GM12891 (cell line): Measurements from ENCODE around the gene SSTR1.

Experiments
- DNase-seq: peaks from one replicate; pipeline ENCODE4 v3.0.0; 2011; ENCODE audit warnings: low spot score; ENCODE audit not compliant: insufficient read length
- FAIRE-seq: peaks from 2 replicates; lab custom pipeline; 2011; peaks lifted over from hg19 to GRCh38; lab: Jason Lieb, UNC
- PAX5 ChIP-seq: IDR thresholded peaks from 2 replicates; pipeline ENCODE4 v1.6.1; 2011; ENCODE audit warnings: low read length, moderate library complexity, mild to moderate bottlenecking; ENCODE audit not compliant: insufficient read depth, severe bottlenecking
- POLR2A ChIP-seq: IDR thresholded peaks from 2 replicates; pipeline ENCODE4 v1.6.1; 2011; ENCODE audit warnings: low read depth, low read length, control low read depth
- POLR2AphosphoS5 ChIP-seq: IDR thresholded peaks from 2 replicates; pipeline ENCODE4 v1.6.1; 2011; ENCODE audit warnings: low read depth, low read length, control low read depth
- POU2F2 ChIP-seq: IDR thresholded peaks from 2 replicates; pipeline ENCODE4 v1.6.1; 2011; ENCODE audit warnings: low read depth, mild to moderate bottlenecking, control low read depth, low read length, moderate library complexity
- SPI1 ChIP-seq: IDR thresholded peaks from 2 replicates; pipeline ENCODE4 v1.6.1; 2011; ENCODE audit warnings: low read depth, low read length, control low read depth
- TAF1 ChIP-seq: IDR thresholded peaks from 2 replicates; pipeline ENCODE4 v1.6.1; 2011; ENCODE audit warnings: low read depth, low read length, control low read depth

SSTR1 gene

GRCh38 chr14:38209572-38210557 is 2.2 kb downstream of the SSTR1 start:
- no peak for FAIRE-seq
- TF ChIP-seq POLR2AphosphoS5 (no peak), TAF1 (no peak), POU2F2 (no peak), POLR2A (no peak), PAX5 (no peak), SPI1 (no peak)
- DNase-seq: no peak

- no peak for FAIRE-seq
- TF ChIP-seq POLR2A (no peak), SPI1 (no peak), PAX5 (no peak), POLR2AphosphoS5 (no peak), POU2F2 (no peak), TAF1 (no peak)
- no peak for DNase-seq
Measured at GRCh38 chr14:38210587-38211216, 3.0 kb downstream of the SSTR1 start.

- no peak for DNase-seq
- no peak for FAIRE-seq
- no peak for TF ChIP-seq SPI1
- no peak for TF ChIP-seq PAX5
- TF ChIP-seq POU2F2: no peak
- no peak for TF ChIP-seq TAF1
- TF ChIP-seq POLR2AphosphoS5: no peak
- TF ChIP-seq POLR2A: no peak
Measured at GRCh38 chr14:38211255-38211735, 3.6 kb downstream of the SSTR1 start.

GRCh38 chr14:38212111-38212510 is 4.4 kb downstream of the SSTR1 start:
- no peak for FAIRE-seq
- no peak for DNase-seq
- TF ChIP-seq PAX5 (no peak), POLR2A (no peak), POLR2AphosphoS5 (no peak), TAF1 (no peak), SPI1 (no peak), POU2F2 (no peak)

- FAIRE-seq (no peak), DNase-seq (no peak)
- TF ChIP-seq PAX5 (no peak), TAF1 (no peak), POLR2A (no peak), SPI1 (no peak), POU2F2 (no peak), POLR2AphosphoS5 (no peak)
Measured at GRCh38 chr14:38213001-38213400, 5.3 kb downstream of the SSTR1 start.

GRCh38 chr14:38217553-38217952 is 9.8 kb downstream of the SSTR1 start:
- no peak for DNase-seq
- no peak for FAIRE-seq
- TF ChIP-seq SPI1 (no peak), TAF1 (no peak), PAX5 (no peak), POLR2A (no peak), POU2F2 (no peak), POLR2AphosphoS5 (no peak)

- DNase-seq: no peak
- FAIRE-seq: no peak
- TF ChIP-seq SPI1: no peak
- TF ChIP-seq POU2F2: no peak
- no peak for TF ChIP-seq TAF1
- TF ChIP-seq POLR2AphosphoS5: no peak
- TF ChIP-seq POLR2A: no peak
- no peak for TF ChIP-seq PAX5
Measured at GRCh38 chr14:38221077-38221476, 13.4 kb downstream of the SSTR1 start.

DNA sequence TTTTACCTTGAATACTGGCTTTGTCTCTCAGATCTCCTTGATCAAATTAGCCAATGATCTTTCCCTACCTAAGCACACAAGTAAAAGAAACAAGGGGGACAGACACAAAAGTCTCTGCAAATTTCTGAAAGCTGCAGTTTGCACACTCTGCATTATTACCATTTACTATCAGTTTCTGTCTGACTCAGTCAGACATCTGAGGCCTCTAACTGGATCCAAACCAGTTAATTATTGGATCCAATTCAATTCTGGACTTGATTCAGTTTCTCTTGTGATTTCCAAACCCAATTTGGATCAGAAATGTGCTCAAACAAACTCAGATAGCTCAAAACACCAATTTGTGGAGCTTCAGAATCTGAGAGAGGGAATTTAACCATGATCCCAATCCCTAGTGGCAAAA is 16.6 kb downstream of the SSTR1 start:
- no peak for TF ChIP-seq SPI1
- TF ChIP-seq POLR2AphosphoS5: no peak
- no peak for TF ChIP-seq PAX5
- no peak for TF ChIP-seq POU2F2
- FAIRE-seq (no peak), DNase-seq (no peak)

- DNase-seq (no peak), FAIRE-seq (no peak)
- no peak for TF ChIP-seq POLR2AphosphoS5
- no peak for TF ChIP-seq TAF1
Measured at GRCh38 chr14:38225946-38226345, 18.2 kb downstream of the SSTR1 start.
